ENCODE measurements around the gene EMC6.

EMC6 gene

DNA sequence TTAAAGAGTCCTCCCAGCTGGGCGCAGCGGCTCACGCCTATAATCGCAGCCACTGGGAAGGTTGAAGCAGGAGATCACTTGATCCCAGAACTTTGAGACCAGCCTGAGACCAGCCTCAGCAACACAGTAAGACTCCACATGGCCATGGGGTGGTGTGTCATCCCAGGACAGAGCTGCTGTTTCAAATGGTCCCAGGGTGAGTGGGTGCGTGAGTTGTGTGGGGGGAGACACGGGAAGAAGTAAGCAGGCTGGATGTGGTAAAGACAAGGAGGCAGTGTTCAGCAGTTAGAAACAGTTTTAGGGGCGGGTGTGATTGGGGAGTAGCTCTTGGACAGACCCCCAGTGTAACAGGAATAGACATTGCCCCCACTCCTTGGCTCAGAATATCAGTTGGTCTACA is 36.3 kb upstream of the EMC6 start:
- H3K4me3 ChIP-seq (replicated peaks in 1 of 2; ENCODE audit: low read depth in 2 of 2, low read length in 2 of 2), result no peak overlapping the region
- DNase-seq (ENCODE audit: low read depth in 2 of 2), result no peak
- TF ChIP-seq, protein P1, sequence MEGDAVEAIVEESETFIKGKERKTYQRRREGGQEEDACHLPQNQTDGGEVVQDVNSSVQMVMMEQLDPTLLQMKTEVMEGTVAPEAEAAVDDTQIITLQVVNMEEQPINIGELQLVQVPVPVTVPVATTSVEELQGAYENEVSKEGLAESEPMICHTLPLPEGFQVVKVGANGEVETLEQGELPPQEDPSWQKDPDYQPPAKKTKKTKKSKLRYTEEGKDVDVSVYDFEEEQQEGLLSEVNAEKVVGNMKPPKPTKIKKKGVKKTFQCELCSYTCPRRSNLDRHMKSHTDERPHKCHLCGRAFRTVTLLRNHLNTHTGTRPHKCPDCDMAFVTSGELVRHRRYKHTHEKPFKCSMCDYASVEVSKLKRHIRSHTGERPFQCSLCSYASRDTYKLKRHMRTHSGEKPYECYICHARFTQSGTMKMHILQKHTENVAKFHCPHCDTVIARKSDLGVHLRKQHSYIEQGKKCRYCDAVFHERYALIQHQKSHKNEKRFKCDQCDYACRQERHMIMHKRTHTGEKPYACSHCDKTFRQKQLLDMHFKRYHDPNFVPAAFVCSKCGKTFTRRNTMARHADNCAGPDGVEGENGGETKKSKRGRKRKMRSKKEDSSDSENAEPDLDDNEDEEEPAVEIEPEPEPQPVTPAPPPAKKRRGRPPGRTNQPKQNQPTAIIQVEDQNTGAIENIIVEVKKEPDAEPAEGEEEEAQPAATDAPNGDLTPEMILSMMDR (IDR thresholded peaks at IDR 0.05; ENCODE audit: low read depth, low read length), result no peak

- TF ChIP-seq, protein P1 (IDR thresholded peaks at IDR 0.05; ENCODE audit: low read depth, low read length), result no peak
- peak overlapping the region; percentile 90 to 97 for H3K4me3 ChIP-seq (replicated peaks in 1 of 2; ENCODE audit: low read depth in 2 of 2, low read length in 2 of 2)
- no peak for DNase-seq (ENCODE audit: low read depth in 2 of 2)
Measured at GRCh38 chr17:3635474-3636153, 33.0 kb upstream of the EMC6 start.

DNA sequence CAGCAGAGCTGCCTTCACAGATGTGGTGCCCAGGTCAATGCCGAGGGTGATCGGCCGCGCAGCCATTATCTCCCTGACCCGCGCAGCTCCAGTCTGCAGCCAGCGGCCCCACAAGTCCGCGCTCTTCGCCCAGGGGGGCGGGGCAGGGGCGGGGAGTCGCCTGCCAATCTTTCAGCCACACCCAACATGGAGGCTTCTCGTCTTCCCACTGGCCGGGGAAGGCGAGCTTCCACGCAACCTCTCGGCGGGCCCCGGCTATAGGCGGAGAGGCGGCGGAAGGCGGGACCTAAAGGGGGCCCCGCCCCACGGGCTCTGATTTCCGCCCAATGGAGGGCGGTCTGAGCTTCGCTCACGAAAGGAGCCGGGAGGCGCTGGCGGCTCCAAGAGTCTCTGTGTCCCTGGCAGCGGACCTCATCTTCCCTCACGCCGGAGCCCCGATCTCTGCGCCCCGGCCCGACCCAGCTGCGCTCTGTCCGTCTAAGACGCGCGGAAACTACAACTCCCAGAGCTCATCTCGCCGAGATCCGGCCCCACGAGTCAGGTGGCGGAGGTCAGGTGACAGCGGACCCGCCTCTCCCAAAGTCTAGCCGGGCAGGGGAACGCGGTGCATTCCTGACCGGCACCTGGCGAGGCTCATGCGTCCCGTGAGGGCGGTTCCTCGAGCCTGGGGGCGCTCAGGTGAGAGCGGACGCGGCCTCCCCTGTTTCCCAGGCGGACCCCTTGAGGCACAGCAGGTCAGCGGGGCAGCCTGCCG is 32.3 kb upstream of the EMC6 start, which contains the start of the genes CTNS and SHPK:
Gene CTNS, plus strand, starts transcription at position 607 of the 754 bp plus-strand sequence. CDS start 3,447 bp downstream, outside the sequence.
Gene SHPK, minus strand, starts transcription at position 97 of the 754 bp plus-strand sequence. Its CDS starts 31 bp downstream, at position 66.
- TF ChIP-seq, protein P1 (IDR thresholded peaks at IDR 0.05; ENCODE audit: low read depth, low read length), result no peak
- H3K4me3 ChIP-seq (replicated peaks in 1 of 2; ENCODE audit: low read depth in 2 of 2, low read length in 2 of 2), result peak within 1 kb of the TSS; percentile 90 to 97
- DNase-seq (ENCODE audit: low read depth in 2 of 2), result peak; percentile 96 to 98

GRCh38 chr17:3636908-3637373 is 31.7 kb upstream of the EMC6 start:
- TF ChIP-seq, protein P1 (IDR thresholded peaks at IDR 0.05; ENCODE audit: low read depth, low read length), result no peak
- peak in 1 of 2 donors; percentile 8 for DNase-seq (ENCODE audit: low read depth in 2 of 2)

DNA sequence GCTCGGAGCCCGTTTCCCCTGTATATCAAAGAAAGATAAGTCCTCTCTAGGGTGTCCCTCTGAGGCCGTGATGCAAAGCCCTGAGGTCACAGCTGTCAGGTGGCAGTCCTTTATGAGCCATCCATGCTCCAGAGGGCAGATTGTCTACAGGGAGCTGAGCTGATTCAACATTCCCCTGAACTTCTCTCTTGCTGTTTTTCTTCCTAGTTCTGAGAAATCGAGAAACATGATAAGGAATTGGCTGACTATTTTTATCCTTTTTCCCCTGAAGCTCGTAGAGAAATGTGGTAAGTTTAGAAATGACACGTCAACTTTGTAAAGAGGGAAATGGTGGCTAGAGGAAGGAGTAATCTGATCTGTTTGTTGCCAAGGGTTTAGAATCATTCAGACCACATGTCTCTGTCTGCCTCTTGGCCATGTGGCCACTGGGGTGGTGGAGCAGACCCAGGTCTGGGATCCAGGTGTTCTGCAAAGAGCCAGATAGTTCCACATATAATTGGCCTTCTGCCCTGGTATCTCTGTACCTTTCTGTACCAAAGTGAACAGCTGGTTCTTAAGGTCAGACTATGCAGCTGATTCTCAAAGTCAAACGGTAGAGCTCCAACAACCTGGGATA is 28.5 kb upstream of the EMC6 start:
- peak; percentile 62 to 78 for DNase-seq (ENCODE audit: low read depth in 2 of 2)
- no peak overlapping the region for H3K4me3 ChIP-seq (replicated peaks in 1 of 2; ENCODE audit: low read depth in 2 of 2, low read length in 2 of 2)
- TF ChIP-seq, protein P1 (IDR thresholded peaks at IDR 0.05; ENCODE audit: low read depth, low read length), result no peak

More at GRCh38 chr17:3636908-3637373, 31.7 kb upstream of the EMC6 start:
- H3K4me3 ChIP-seq (replicated peaks in 1 of 2; ENCODE audit: low read depth in 2 of 2, low read length in 2 of 2), result peak overlapping the region; percentile 90 to 97

DNA sequence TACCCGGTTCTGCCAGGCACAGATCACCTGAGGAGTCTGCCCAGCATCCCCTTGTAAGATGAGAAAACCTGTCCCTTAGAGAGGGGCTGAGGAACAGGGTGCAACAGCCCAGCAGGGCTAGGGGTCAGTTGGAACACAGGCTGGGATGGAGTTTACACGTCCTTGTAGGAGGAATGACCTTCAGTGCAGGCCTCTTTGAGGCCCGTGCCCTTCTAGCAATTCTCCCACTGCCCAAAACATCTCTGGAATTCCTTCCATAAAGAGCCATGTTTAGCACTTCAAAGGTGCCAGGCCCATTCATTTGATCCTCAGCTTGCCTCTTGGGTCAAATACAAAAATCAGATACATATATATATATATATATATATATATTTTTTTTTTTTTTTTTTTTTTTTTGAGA is 27.6 kb upstream of the EMC6 start:
- no peak for DNase-seq (ENCODE audit: low read depth in 2 of 2)
- TF ChIP-seq, protein P1 (IDR thresholded peaks at IDR 0.05; ENCODE audit: low read depth, low read length), result no peak
- no peak overlapping the region for H3K4me3 ChIP-seq (replicated peaks in 1 of 2; ENCODE audit: low read depth in 2 of 2, low read length in 2 of 2)
